Hematopoietic multipotent progenitor cell treated with erythropoietin and hydrocortisone succinate and interleukin-3 and kit ligand, for 6 days (in vitro differentiated cells): ENCODE measurements around the gene RPS15.

Source experiments
- DNase-seq: peaks from one replicate; pipeline ENCODE4 v3.0.0-alpha.2; 2015

Gene RPS15

DNA sequence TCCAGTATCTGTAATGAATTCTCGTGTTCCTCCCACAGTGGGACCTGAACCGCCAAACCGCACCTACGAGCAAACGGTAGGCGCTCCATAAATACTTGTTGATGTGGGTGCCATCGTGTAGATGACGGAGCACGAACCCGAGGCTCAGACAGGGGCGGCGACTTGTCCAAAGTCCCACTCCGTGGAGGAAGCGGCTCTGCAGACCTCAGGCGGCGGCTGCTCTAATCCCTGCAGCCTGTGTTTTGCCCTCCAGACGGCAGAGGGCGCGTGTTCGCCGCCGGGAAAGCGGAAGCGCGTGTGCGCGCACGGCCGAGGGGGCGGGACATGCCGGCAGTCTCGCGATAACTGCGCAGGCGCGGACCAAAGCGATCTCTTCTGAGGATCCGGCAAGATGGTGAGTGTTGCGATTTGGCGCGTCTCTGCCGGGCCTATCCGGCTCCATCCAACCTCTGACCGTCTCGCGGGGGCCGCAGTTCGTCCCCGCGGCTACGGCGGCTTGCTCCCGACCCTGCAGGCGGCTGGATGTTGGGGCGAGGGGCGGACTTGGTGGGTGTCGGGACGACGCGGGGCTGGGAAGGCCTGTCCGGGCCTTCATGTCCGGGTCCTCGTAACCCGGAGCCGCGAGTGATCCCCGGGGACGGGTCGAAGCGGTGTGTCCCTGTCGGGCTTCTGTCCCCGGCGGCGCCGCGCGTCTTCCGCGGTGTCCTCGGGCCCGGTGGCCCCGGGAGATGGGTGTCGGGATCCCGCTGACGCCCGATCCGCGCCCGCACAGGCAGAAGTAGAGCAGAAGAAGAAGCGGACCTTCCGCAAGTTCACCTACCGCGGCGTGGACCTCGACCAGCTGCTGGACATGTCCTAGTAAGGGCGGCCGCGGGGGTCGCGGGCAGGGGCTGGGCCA, at the start of gene RPS15:
TSS of gene RPS15 (plus strand) at position 362 of the 898 bp plus-strand sequence. CDS start at position 392, 30 bp downstream.
- DNase-seq: peak; percentile 95

DNA sequence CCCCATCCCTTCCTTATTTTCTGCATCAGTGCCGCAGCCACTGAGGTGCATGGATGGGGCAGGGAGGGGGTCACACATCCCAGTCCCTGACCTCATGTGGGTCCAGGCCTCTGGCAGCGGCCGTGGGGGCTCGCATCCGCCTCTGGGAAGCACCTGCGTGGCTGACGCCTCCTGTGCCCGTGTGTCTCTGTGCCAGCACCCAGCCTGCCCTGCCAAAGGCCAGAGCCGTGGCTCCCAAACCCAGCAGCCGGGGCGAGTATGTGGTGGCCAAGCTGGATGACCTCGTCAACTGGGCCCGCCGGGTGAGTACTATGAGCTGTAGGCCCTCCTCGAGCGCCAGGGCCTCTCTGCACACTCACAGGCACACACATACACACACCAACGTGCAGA, 49.6 kb upstream of the RPS15 start:
- DNase-seq: no peak

DNA sequence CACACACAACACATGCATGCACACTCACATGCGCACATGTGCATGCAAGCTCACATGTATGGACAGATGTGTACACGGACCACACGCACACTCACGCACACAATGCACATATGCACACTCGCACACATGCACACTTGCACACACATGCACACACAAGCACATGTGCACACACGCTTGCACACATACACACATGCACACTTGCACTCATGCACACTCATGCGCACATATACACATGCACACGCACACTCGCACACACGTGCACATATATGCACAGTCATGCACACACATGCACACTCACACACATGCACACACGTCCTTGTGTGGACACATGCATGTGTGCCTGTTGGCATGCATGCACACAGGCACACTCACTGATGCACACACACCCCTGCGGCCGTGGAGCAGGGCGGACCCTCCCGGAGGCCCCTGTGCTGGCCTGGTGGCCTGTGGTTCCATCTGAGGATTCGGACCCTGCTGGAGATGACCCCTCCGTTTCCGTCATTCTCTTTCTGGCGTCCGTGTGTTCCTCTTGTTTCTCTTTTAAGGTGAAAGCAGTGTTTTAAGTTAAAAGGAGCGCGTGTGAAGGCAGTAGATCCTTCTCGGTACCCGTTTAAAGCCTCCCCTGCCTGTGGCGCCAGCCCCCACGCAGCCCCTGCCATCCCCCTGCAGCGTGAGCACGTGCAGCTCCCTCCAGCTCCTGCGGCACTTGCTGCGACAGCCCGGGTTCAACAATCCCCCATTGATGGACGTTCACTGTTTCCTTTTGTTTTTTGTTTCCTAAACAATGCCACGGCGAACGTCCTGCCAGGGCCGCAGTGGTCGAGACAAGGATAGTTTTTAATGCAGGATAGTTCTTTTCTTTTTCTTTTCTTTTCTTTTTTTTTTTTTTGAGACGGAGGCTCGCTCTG, 48.9 kb upstream of the RPS15 start:
- DNase-seq: no peak

DNA sequence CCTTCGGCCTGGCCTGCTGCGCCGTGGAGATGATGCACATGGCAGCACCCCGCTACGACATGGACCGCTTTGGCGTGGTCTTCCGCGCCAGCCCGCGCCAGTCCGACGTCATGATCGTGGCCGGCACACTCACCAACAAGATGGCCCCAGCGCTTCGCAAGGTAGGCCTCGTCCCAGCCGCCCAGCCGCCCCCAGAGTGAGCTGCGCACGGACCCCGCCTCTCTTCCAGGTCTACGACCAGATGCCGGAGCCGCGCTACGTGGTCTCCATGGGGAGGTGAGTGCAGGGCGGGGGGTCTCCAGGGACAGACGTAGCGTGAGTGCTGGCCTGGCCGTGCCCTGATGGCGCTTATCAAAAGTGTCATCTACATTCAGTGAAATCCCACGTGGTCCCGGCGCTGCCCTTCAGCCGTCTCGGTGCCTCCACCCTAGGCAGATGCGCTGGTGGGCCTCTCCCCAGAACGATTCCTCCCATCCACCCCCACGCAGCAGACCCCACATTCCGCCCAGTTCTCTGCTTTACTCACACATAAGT, 47.2 kb upstream of the RPS15 start:
- no peak for DNase-seq

DNA sequence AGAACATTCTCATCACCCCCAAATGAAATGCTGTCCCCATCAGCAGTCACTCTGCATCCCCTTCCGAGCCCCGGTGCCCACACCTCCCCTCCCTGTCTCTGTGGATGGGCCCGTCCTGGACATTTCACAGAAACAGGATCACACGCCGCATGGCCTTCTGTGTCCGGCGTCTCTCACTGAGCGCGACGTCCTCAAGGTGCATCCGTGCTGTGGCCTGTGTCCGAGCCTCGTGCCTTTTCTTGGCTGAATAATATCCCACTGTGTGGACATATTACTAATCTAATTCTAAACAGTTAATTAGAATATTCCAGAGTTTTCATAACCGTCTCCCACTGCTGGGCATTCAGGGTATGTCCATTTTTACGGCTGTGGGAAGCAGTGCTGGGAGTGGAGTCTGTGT, 45.8 kb upstream of the RPS15 start:
- no peak for DNase-seq

DNA sequence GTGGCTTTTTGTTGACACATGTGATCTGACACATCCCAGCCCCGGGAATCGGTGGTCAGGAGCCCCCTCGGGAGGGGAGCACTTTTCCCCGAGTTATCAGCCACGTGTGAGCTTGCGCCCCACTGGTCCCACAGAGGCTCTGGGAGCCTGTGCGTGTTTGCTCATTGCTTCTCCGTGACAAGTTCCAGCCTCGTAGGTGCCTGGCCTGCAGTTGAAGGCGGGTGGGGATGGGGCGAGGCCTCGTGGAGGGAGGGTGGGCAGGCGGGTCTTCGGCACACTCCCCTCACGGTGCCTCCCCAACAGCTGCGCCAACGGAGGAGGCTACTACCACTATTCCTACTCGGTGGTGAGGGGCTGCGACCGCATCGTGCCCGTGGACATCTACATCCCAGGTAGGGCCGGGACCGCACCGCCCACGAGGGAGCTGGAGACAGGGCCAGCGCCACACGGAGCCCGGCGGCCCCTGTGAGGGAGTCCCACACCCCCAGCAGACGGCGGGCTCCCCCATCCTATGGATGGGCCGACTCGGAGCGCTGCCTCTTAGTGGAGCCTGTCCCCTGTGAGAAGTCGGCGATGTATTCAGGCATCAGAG, 45.2 kb upstream of the RPS15 start:
- no peak for DNase-seq

DNA sequence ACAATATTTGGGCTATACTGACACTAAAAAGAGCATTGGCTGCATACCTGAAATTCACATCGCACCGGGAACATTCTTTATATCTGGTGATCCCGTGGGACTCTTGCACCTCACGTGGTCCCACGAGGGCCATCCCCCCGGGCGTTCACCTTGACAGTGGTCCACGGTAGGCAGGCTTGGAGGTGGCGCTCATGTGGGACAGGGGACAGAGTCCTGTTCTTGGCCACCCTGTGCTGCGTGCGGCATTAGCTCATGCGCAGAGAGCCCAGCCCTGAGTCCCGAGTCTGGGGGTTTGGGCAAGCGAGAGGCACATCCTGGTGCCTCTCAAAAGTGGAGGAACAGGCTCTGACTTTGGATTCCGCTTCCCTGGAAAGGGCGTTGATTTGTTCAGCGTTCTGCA, 44.4 kb upstream of the RPS15 start:
- DNase-seq: no peak

DNA sequence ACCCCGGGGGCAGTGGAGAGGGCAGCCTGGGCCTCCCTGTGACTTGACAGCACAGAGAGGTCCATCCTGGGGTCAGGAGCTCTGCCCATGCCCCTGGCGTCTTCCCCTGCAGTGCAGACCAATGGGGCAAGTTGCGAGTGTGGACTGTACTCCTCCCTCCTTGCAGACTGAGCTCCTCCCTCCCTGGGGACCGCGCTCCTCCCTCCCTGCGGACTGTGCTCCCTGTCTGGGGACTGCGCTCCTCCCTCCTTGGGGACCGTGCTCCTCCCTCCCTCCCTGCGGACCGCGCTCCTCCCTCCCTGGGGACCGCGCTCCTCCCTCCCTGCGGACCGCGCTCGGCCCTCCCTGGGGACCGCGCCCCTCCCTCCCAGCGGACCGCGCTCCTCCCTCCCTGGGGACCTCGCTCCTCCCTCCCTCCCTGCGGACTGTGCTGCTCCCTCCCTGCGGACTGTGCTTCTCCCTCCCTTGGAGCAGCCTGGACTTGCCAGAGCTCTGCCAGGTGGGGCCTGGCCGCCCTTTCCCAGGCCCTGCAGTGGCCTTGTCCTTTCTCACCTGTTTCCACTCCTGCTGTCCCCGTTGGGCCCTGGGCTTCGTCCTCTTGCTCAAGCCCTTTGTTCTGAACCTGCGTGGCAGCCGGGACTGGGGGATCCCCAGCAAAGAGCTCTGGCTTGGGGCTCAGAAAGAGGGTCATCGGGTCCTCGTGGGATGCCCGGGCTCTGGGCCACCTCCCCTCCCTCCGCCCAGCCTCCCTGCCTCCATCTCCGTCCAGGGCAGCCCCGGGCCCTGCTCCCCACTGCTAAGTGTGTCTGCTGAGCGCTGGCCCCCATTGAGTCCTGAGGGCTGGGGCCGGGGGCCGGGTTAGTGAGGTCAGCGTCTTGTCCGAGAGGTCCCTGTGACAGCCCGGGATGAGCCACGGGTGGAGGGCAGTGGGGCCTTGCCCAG, 43.7 kb upstream of the RPS15 start:
- DNase-seq: no peak

DNA sequence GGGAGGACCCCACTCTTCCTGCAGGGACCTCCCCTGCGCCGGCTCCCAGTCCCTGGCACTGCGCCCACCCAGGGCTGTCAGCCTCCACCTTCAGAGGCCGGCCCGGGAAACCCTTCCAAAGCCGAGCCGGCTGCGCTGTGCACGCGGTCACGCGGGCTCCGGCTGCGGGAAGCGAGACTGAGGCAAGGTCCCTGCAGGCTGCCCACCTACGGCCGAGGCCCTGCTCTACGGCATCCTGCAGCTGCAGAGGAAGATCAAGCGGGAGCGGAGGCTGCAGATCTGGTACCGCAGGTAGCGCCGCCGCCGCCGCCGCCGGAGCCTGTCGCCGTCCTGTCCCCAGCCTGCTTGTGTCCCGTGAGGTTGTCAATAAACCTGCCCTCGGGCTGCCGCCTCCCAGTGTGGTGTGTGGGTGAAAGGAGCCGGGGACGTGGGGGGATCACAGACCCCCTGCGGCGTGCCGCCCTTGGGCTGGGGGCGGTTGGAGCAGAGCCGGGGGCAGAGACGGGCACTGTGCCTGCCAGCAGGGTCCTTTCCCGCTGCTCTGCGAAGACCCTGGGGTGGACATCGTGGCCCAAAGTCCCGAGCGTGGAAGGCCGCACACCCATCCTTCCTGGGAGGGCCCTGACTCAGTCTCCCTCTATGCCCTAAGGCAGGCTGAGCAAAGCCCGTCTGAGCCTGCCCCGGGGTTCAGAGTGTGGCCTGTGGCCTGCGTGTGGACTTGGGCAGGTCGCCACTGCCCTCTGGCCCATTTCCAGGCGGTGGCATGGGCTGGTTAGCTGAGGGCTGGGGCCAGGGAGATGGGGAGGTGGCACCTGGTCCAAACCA, 42.8 kb upstream of the RPS15 start:
- DNase-seq: no peak

DNA sequence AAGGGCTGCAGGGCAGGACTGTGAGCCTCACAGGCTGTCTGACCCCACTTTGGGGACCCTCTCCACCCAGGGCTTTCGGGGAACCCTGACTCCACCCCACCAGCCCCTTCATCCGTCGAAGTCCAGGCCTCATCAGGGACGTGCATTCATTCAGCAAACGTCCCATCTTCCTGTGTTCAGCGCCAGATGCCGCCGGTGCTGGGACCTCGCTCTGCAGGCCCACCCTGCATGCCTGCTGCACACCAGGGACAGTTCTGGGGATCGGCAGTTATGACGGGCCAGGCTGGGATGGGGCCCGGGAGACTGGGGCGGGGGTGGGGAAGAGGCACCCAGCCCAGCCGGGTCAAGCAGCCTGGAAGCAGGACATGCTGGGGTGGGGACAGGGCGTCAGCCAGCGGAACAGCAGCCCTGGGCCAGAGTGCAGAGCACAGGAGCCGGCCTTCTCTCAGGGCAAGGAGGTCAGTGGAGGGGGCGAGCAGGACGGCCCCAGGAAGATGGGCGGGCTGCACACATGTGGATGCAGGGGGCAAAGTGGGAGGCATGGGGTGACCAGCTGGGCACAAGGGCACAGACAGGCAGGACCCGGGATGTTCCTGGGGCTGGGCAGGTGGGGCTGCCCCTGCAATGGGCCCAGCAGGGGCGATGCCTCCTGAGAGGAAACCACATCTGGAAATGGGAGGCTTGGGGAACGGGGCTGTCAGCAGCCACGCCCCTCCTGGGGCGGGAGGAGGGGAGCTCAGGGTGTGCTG, 42.0 kb upstream of the RPS15 start:
- peak; percentile 71 for DNase-seq

DNA sequence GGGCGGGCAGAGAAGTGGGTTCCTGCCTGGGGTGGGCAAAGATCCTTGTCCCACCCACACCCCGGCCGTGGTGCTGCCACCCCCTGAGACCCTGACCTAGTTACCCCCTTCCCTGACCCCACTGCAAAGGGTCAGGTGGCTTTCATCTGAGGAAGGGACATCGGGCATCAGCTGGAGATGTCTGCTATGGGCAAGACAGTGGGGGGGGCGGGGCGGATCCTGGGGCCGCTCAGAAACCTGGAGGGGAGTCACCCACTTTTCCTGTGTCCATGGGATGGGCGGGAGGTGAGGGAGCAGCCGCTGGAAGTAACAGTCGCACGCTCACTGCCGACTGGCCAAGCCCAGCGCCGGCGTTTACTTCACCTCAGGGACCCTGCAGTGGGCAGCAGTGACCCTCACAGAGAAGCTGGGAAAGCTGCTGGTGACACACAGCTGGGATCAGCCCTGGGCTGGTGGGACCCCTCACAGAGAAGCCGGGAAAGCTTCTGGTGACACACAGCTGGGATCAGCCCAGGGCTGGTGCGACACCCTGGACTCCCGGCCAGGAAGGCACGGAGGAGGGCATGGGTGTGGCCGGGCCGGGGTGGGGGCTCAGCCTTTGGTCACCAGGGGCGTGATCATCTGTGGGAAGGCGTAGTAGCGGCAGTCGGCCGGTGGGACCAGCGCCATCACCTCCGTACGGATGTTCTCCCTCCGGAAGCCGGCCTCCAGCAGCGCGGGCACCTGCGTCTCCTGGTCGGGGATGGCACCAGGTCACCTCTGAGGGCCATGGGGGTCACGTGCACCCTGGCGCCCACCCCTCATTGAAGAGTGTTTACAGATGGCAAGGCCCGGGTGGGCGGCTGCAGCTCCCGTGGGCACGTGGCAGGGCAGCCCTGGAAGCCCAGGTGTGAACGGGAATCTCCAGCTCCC, 41.2 kb upstream of the RPS15 start:
- no peak for DNase-seq

DNA sequence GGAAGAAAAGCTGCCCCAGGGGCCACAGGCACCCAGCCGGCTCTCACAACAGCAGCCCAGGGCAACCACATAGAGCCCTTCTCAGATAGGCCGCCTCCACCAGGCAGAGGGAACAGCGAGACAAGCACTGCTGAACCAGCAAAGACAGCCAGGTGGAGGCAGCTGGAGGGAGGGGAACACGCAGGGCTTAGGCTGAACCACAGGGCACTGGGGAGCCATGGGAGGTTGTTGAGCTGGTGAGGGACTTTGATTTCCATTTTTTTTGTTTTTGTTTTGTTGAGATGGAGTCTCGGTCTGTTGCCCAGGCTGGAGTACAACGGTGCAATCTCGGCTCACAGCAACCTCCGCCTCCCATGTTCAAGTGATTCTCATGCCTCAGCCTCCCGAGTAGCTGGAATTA, 40.4 kb upstream of the RPS15 start:
- peak; percentile 32 for DNase-seq

DNA sequence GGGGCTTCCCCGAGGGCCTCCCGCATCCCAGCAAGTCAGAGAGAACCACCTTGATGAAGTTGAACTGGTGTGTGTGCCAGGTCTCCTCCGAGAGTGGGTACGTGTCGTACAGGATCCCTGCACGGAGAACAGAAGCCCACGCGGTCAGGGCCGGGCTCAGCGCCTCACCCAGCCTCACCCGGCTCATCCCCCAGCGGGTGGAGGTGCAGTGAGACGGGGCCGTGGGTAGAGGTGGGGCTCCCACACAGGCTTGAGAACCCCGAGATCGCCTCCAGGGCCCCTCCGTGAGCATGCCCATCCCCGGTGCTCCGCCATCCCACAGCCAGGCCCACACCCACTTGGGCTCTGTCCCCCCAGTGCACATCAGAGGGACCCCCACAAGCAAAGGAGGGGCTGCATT, 39.1 kb upstream of the RPS15 start:
- no peak for DNase-seq

DNA sequence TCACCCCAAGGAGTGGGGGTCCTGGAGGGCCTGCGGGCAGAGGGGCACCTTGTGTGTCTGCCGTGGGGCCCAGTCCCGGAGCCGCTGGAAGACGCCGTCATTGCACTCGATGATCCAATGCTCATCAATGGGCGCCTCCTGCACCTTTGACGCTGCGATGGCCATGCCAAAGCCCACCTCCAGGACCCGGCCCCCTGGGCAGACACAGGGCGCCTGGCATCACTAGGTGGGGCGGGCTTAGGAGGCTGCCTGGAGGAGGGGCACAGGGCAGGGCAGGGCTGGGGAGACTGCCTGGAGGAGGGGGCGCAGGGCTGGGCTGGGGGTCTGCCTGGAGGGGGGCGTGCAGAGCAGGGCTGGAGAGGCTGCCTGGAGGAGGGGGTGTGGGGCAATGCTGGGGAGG, 38.5 kb upstream of the RPS15 start:
- no peak for DNase-seq

DNA sequence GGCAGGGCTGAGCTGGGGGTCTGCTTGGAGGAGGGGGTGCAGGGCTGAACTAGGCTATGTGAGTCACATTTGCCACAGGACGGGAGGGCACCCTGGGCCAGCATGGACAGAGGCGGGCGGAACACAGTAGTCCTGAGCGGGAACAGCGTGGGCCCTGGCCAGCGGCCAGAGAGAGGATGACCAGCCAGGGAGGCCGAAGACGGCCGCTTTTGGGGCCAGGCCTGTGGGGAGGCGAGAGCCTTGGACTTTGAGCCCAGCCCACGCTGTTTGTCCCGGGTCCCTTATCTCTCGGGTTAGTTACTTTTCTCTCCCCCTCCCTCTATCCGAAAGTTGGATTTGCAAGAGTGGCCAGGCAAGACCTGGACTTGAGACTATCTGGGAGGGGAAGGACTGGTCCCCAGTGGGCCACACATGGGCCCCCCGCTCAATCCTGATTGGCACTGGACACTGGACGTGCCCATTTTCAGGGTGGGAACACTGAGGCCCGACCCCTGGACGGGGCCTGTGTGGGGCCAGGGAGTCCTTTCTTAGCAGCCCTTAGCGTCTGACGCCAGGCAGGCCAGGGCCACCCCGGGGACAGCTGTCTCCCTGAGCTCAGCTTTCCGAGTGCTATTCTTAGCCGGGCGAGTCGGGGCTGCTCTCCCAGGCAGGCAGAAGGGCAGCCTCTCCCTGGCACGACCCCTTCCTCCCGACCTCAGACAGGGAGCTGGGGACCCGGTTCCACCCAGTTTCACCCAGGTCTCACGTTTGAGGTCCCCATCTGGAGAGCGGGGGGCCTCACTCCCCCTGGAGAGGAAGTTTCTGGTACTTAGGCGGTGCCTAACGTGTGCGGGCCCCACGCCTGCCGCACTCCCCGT, 37.7 kb upstream of the RPS15 start:
- peak; percentile 36 for DNase-seq

DNA sequence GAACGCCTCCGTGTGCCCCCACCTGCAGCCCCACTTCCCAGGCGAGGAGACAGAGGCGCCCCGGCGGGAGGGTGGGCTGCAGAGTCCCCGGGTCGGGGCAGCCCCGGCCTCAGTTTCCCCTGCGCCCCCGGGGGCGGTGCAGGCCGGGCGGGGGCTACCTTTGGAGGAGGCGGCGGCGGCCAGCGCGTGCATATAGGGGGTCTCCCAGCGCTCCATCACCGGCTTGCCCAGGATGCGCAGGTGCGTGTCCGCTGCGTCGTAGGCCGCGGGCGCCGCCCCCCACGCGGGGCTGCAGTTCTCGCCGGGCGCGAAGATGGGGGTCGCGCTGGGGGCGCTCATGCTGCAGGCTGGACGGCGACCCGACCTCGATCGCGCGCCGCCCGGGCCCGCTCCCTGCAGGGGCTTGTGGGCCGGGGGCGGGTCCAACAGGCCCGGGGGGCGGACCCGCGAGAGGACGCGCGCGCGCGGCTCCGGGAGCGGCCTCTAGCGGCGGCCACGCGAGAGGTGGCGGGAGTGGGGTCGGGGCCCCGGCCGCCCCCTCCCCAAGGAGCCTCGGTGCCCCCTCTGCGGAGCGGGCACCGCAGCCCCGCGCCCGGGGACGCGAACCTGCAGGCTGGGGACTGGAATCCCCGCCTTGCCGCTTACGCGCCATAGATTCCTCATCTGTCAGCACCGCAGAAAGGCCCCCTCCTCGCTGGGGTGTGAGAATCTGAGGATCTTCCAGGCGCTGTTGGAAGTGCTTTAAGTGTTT, 36.9 kb upstream of the RPS15 start, which contains the start of gene GAMT:
TSS of gene GAMT (minus strand) at position 405 of the 751 bp plus-strand sequence. CDS start at position 339, 66 bp downstream.
- peak; percentile 58 for DNase-seq

DNA sequence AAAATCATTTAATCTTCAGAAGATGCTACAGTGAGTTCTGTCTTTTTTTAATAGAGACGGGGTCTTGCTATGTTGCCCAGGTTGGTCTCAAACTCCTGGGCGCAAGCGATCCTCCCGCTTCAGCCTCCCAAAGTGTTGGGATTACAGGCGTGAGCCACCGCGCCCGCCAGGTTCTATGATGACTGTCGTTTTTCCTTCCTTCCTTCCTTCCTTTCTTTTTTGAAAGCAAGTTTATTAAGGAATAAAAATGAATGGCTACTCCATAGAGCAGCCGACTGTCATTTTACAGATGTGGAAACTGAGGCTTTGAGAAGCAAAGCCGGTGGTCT, 36.3 kb upstream of the RPS15 start:
- no peak for DNase-seq
